IPS-NIHi11 (cell line): ENCODE data around the gene GNA14.
"Not testable (repeated sequence)": the region's sequence is repeated elsewhere in the genome, so short reads cannot be mapped to it uniquely, and the experiment has no call there.

ENCODE experiments used
- DNase-seq: peaks from one replicate; pipeline ENCODE4 v3.0.0; 2012; ENCODE audit warnings: mixed read lengths, low spot score

Gene GNA14

GRCh38 chr9:77534376-77535057 lies 113.6 kb downstream of the GNA14 start:
- no peak for DNase-seq

- no peak for DNase-seq
Observed at GRCh38 chr9:77533671-77534070, 114.5 kb downstream of the GNA14 start.

- no peak for DNase-seq
Observed at GRCh38 chr9:77532607-77533006, 115.5 kb downstream of the GNA14 start.

GRCh38 chr9:77531400-77531799 lies 116.7 kb downstream of the GNA14 start:
- no peak for DNase-seq

- DNase-seq: no peak
Observed at GRCh38 chr9:77523891-77524290, 124.2 kb downstream of the GNA14 start.

- DNase-seq: no peak
Observed at GRCh38 chr9:77521091-77521490, 127.0 kb downstream of the GNA14 start.

GRCh38 chr9:77518688-77519087 lies 129.4 kb downstream of the GNA14 start:
- DNase-seq: no peak

- no peak for DNase-seq
Observed at GRCh38 chr9:77516781-77517180, 131.3 kb downstream of the GNA14 start.

GRCh38 chr9:77514886-77515711 lies 133.0 kb downstream of the GNA14 start:
- no peak for DNase-seq

- no peak for DNase-seq
Observed at GRCh38 chr9:77513457-77513856, 134.7 kb downstream of the GNA14 start.

- no peak for DNase-seq
Observed at GRCh38 chr9:77512876-77513275, 135.2 kb downstream of the GNA14 start.

GRCh38 chr9:77511525-77511924 lies 136.6 kb downstream of the GNA14 start:
- DNase-seq: no peak

- no peak for DNase-seq
Observed at GRCh38 chr9:77510666-77511065, 137.5 kb downstream of the GNA14 start.

- DNase-seq: no peak
Observed at GRCh38 chr9:77508396-77508795, 139.7 kb downstream of the GNA14 start.

- no peak for DNase-seq
Observed at GRCh38 chr9:77507212-77507961, 140.7 kb downstream of the GNA14 start.

- DNase-seq: no peak
Observed at GRCh38 chr9:77505232-77505631, 142.9 kb downstream of the GNA14 start.

GRCh38 chr9:77502568-77502967 lies 145.6 kb downstream of the GNA14 start:
- no peak for DNase-seq

GRCh38 chr9:77498891-77499290 lies 149.2 kb downstream of the GNA14 start:
- DNase-seq: no peak

GRCh38 chr9:77497322-77498198 lies 150.6 kb downstream of the GNA14 start:
- no peak for DNase-seq

GRCh38 chr9:77495834-77496671 lies 152.1 kb downstream of the GNA14 start:
- DNase-seq: no peak

GRCh38 chr9:77490279-77490678 lies 157.8 kb downstream of the GNA14 start:
- not testable (repeated sequence) for DNase-seq
